NCI-H526 treated with DMSO at 0.1 percent for 48 hours (cell line): ENCODE results near the gene ZRANB3.
"Not testable (repeated sequence)": the region's sequence is repeated elsewhere in the genome, so short reads cannot be mapped to it uniquely, and the experiment has no call there.

Experiments used
- DNase-seq: peaks from one replicate; lab custom pipeline; 2025; lab: John Stamatoyannopoulos, UW

The ZRANB3 gene

DNA sequence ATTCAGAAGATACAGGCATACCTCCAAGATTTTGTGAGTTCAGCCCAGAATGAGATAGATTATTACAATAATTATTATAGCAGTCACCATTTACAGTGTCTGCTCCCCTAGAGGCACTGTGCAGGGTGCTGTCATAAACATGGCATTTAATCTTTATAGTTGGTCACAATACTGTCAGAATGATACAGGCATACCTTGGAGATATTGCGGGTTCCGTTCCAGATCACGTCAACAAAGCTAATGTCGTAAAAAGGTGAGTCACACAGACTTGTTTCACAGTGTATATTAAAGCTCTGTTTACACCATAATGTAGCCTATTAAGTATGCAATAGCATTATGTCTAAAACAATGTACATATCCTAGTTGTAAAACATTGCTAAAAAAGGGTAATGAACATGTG lies 45.6 kb downstream of the ZRANB3 start:
- DNase-seq, result no peak

DNA sequence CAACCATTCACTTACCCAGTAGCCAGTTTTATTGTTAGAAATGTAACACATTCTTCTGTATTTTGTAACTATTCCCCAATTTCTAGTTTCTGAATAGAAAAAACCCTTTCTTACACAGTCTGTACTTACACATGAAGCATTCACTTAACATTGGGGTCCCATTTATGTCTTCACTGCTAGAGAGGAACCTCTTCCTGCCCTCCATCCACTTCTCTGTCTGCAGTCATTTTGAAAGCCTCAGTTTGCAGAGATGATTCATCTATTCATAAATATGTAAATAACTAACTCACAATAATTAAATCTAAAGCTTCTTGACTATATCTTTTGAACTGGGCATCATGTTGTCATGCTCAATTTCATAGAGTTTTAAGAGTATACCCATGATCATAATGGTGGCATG lies 55.9 kb downstream of the ZRANB3 start:
- no peak for DNase-seq

DNA sequence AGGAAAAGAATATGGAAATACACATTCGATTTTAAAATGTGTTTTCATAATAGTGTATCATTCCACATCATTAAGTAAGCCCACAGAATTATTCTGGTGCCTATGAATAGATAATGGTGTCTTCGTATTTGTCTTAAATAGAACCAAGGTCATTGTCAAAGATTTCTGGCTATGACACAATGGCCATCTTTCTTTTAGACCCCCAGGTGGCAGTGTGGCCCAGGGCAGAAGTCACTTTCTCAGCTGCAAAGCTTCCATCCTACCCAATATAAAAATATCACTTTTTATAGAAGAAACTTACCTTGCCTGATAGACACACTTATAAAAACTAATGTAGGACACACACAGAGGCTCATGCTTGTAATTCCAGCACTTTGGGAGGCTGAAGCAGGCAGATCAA lies 57.5 kb downstream of the ZRANB3 start:
- no peak for DNase-seq

DNA sequence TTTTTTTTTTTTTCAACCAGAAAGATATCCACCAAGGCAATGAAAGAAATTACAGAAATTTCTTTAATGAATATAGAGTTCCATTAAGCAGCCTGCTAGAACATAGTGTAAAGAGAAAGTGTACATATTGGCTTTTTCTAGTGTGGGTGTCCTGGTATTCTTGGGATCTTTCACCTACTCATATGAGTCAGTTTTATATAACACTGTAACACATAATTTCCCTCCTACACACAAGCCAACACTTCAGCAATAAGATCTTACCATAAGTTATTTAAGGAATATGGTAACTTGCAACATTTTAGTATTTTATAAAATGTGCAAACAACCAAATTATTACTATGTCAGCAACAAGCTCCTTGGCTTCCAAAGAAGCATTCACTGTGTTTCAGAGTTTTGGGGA lies 59.9 kb downstream of the ZRANB3 start:
- DNase-seq, result no peak

DNA sequence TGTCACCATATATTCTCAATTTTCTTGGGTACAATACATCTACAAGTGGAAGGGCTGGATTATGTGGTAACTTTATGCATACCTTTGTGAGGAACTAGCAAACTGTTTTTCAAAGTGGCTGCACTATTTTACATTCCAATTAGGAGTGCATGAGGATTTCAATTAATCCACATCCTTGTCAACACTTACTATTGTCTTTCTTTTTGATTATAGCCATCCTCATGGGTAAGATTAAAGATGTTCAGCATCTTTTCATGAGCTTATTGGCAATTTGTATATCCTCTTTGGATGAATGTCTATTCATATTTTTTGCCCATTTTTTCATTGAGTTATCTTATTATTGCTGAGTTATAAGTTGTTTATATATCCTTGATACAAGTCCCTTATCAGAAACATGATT lies 73.7 kb downstream of the ZRANB3 start:
- no peak for DNase-seq

DNA sequence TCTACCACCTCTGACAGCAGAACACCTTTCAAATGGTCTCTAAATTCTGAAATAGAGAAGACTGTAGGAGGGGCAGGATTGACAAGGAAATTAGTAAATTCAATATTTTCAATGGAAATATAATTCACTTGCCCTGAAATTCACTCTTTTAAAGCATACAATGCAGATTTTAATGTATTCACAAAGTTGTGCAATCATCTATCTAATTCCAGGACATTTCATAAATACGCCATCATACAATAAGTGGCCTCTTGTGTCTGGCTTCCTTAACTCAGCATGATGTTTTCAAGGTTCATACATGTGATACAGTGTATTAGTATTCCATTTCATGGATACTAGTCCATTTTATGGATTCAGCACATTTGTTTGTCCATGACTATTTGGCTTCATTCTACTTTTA lies 74.2 kb downstream of the ZRANB3 start:
- DNase-seq, result no peak

DNA sequence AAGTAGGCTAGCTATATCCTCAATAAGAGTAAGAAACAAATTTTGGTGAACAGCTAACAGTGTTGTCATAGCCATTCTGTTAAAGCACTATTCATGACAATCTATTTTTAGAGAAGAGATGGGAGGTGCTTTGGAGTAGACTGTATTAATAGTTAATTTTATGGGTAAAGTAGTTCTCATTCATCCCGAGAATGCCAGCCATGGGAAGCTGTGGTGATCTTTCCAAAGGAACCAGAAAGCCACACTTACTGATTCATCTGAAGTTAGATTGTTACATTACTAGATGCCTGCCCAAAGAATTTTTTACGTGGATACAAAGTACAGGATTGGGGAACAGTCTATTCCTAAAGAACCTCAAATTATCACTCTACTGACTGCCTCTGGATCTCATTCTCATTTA lies 74.6 kb downstream of the ZRANB3 start:
- no peak for DNase-seq

DNA sequence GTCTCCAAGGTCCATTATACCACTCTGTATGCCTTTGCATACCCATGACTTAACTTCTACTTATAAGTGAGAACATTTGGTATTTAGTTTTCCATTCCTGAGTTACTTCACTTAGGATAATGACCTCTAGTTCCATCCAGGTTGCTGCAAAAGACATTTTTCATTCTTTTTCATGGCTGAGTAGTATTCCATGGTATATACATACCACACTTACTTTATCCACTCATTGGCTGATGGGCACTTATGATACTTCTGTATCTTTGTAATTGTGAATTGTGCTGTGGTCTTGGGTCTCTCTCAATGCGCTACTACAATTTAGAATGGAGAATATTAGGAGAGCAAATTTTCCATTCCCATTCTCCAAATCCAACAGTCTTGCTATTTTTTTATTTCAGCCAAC lies 76.4 kb downstream of the ZRANB3 start:
- DNase-seq, result no peak

DNA sequence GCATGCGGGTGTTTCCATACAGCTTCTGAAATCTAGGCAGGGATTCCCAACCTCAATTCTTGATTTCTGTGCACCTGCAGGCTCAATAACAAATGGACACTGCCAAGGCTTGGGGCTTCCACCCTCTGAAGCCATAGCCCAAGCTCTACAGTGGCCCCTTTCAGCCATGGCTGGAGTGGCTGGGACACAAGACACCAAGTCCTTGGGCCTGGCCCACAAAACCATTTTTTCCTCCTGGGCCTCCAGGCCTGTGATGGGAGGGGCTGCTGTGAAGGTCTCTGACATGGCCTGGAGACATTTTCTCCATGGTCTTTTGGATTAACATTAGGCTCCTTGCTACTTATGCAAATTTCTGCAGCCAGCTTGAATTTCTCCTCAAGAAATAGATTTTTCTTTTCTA lies 78.0 kb downstream of the ZRANB3 start:
- not testable (repeated sequence) for DNase-seq

DNA sequence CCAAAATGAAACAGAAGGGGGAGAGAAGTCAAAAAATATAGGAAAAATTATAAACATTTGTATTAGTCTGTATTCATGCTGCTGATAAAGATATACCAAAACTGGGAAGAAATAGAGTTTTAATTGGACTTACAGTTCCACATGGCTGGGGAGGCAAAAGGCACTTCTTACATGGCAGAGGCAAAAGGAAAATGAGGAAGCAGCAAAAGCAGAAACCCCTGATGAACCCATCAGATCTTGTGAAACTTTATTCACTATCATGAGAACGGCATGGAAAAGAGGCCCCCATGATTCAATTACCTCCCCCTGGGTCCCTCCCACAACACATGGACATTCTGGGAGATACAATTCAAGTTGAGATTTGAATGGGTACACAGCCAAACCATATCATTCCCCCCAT lies 79.1 kb downstream of the ZRANB3 start:
- no peak for DNase-seq

DNA sequence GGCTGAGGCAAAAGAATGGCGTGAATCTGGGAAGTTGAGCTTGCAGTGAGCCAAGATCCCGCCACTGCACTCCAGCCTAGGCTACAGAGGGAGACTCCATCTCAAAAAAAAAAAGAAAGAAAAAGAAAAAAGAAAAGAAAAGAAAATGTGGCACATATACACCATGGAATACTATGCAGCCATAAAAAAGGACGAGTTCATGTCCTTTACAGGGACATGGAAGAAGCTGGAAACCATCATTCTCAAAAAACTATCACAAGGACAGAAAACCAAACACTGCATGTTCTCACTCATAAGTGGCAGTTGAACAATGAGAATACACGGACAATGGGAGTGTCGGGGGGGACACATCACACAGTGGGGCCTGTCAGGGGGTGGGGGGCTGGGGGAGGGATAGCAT lies 88.0 kb downstream of the ZRANB3 start:
- not testable (repeated sequence) for DNase-seq

DNA sequence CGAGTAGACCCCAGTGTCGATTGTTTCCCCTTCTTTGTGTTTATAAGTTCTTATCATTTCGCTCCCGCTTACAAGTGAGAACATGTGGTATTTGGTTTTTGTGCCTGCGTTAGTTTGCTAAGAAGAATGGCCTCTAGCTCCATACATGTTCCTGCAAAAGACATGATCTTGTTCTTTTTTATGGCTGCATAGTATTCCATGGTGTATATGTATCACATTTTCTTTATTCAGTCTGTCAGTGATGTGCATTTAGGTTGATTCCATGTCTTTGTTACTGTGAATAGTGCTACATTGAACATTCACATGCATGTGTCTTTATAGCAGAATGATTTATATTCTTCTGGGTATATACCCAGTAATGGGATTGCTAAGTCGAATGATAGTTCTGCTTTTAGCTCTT lies 95.9 kb downstream of the ZRANB3 start:
- DNase-seq, result not testable (repeated sequence)

DNA sequence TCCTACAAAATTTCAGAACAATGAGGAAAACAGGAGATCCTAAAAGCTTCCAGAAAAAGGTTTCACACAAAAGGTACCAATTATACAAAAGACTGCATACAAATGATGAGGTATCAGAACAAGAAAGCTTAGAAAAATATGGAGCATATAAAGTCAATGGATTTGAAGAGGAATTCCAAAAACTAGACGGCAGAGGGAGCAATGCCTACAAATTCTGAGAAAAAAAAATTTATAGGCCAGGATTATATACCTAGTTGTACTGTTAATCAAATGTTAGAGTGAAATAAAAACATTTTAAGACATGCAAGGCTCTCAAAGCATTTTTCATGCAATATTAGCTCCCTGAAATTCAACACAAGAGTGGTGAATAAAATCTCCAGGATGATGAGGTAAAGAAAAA lies 106.2 kb downstream of the ZRANB3 start:
- DNase-seq, result no peak

DNA sequence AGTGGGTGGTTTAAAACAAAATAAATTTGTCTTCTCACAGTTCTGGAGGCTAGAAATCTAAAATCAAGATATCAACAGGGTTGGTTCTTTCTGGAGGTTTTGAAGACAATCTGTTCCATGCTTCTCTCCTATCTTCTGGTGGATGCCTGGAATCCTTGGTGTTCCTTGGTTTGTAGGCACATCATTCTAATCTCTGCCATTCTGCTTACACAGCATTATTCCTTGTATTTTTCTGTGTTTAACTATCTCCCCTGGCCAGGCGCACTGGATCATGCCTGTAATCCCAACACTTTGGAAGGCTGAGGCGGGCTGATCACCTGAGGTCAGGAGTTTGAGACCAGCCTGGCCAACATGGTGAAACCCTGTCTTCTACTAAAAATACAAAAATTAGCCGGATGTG lies 108.1 kb downstream of the ZRANB3 start:
- no peak for DNase-seq

DNA sequence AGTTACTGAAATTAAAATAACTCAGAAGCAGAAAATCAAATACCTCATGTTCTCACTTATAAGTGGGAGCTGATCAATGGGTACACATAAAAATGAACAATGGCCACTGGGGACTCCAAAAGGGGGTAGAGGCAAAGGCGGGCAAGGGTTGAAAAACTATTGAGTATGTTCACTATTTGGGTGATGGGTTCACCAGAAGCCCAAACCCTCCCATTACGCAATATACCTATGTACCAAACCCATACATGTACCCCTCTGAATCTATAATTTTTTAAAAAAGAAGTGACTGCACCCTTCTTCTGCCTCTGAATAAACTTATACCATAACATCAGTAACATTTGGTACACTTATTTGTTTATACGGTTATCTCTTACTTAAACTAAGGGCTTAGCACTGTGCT lies 119.4 kb downstream of the ZRANB3 start:
- DNase-seq, result no peak

DNA sequence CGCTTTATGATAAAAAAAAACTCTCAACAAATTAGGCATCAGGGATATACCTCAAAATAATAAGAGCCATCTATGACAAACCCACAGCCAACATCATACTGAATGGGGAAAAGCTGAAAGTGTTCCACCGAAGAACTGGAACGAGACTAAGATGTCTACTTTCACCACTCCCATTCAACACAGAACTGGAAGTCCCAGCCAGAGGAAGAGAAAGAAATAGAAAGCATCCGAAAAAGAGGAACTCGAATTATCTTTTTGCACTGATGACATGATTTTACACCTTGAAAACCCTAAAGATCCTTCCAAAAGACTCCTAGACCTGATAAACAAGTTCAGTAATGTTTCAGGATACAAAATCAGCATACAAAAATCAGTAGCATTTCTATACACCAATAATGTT lies 121.6 kb downstream of the ZRANB3 start:
- DNase-seq, result no peak

DNA sequence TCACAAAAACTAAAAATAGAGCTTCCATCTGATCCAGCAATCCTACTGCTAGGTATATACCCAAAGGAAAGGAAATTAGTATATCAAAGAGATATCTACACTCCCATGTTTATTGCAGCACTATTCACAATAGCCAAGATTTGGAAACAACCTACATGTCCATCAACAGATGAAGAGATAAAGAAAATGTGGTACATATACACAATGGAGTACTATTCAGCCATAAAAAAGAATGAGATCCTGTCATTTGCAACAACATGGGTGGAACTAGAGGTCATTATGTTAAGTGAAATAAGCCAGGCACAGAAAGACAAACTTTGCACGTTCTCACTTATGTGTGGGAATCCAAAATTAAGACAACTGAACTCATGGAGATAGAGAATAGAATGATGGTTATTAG lies 134.8 kb downstream of the ZRANB3 start:
- not testable (repeated sequence) for DNase-seq

DNA sequence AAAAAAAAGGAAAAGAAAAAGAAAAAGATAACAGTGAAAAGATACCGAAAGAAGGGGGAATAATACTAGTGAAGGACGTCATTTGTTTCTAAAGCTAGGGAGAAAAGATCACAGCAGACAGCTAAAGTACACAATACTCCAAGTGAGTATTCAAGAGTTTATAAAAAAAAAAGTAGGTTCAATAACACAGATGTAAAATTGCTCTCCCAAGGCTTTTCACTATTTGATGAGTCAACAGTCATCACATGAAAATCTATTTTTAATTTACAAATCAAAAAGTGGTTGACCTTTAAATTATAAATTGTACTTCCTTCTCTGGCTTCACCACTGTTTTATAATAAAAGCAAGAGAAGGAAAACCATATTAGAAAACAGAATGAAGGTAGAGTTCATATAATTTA lies 144.0 kb downstream of the ZRANB3 start:
- DNase-seq, result no peak

DNA sequence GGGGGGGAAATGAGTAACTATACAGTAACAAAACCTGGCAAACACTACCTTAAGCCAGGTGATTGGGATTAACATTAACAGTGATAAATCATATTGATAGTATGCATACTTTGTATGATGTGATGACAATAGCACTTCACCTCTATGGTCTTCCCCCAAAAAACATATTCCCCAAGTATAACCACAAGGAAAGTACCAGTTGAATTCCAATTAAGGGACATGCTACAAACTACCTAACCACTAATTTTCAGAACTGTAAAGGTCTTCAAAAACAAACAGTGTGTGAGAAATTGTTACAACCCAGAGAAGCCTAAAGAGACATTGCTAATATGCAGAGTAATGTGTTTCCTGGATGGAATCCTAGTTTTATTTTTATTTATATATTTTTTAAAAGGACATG lies 152.4 kb downstream of the ZRANB3 start:
- no peak for DNase-seq

DNA sequence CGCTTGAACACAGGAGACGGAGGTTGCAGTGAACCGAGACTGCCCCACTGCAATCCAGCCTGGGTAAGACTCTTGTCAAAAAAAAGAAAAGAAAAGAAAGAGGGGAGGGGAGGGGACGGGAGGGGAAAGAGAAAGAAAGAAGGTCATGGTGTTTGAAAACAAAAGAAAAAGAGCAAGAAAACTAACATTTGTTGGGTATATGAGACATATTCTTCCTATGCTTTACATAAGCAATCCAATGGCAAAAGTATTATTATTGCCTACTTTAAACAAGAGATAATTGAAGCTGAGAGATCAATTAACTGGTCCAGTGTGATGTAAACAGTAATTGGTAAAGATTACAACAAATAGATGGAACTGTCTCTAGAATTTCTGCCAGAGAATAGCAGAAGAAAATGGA lies 157.3 kb downstream of the ZRANB3 start:
- no peak for DNase-seq

DNA sequence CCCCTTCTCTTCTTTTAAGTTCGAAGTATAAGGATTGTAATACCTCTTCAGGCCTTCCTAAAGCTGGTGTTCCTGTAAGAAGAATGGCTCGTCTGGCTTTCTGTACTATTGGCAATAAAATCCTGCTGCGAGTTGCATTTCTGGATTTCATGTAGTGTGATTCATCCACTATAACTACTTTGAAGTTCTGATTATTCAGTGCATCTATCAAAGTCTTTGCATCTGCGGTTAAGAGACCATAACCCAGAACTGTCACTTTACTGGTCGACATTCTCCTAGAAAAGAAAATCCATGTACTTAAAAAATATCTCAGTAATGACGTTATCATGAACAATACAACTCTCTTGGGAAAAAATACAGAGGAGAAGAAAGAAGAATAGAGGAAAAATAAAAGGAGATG lies 181.1 kb downstream of the ZRANB3 start:
- DNase-seq, result no peak

DNA sequence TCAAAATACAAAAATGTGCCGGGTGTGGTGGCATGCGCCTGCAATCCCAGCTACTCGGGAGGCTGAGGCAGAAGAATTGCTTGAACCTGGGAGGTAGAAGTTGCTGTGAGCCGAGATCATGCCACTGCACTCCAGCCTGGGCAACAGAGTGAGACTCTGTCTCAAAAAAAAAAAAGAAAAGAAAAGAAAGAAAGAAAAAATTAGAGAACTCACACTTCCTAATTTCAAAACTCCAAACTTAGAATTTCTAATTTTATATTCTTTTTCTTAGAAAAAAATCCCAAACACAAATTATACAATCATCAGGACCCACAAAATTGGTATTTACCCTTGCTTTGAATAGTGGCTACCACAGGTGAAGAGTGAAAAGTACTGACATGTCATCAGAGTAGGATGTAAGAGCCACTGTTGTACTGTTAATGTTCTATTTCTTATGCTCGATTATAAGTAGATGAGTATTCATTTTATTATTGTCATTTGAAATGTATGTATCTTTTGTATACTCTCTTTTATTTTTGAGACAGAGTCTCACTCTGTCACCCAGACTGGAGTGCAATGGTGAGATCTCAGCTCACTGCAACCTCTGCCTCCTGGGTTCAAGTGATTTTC lies 182.8 kb downstream of the ZRANB3 start:
- not testable (repeated sequence) for DNase-seq

DNA sequence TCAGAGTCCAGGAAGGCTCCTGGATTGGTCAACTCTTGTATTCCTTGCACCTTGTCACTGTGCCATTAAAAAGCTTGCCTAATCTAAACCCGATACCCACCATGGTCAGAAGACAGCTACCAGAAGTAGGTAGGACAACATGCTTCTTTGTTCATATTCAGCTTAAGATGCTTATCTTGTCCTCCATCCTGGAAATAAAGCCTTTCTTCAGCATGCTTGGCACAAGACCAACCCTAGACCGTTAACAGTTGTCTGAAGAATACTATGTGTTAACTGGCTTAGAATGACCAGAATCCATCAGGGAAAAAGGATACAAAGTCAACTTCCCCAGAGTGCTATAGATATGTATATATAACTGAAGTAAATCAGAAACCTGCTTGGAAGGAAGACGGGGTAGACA lies 193.9 kb downstream of the ZRANB3 start:
- DNase-seq, result no peak

DNA sequence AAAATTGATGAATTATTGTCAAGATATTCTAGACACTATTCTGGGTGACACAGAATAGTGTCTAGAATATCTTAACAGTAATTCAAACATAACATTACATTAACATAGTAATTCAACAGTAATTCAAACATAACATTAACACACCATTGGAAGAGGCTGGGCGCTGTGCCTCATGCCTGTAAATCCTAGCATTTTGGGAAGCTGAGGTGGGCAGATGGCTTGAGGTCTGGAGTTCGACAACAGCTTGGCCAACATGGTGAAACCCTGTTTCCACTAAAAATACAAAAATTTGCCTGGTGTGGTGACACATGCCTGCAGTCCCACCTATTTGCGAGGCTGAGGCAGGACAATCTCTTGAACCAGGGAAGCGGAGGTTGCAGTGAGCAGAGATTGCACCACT lies 195.8 kb downstream of the ZRANB3 start:
- DNase-seq, result no peak

DNA sequence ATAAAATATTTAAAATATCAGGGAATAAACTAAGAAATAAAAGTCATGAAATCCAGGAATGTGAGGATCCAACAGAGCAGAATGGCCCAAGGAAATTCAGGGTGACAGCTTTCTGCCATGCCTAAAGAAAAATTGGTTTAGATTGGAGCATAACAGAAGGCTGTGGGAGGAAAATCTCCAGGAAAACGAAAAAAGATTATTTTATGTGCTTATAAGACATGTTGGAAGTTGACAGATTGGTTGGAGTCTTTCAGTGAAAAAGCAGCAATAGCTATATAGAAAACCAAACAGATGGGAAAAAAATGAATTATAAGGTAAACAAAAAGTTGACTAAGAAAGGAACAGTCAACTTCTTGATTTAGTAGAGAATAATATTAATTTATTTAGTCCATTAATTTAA lies 203.9 kb downstream of the ZRANB3 start:
- DNase-seq, result no peak
